Measurements from ENCODE around the gene HOXD1.

GRCh38 chr2:176186024-176186423, 2.4 kb upstream of the HOXD1 start:
- no peak for TF ChIP-seq CTCF (IDR thresholded peaks at IDR 0.05)
- TF ChIP-seq ZFX (IDR thresholded peaks at IDR 0.05; ENCODE audit: borderline replicate concordance) = no peak

All from 22Rv1 (cell line).